Measurements from ENCODE around the gene SLC2A4RG.
"Not testable (repeated sequence)": the region's sequence is repeated elsewhere in the genome, so short reads cannot be mapped to it uniquely, and the experiment has no call there.

SLC2A4RG gene

DNA sequence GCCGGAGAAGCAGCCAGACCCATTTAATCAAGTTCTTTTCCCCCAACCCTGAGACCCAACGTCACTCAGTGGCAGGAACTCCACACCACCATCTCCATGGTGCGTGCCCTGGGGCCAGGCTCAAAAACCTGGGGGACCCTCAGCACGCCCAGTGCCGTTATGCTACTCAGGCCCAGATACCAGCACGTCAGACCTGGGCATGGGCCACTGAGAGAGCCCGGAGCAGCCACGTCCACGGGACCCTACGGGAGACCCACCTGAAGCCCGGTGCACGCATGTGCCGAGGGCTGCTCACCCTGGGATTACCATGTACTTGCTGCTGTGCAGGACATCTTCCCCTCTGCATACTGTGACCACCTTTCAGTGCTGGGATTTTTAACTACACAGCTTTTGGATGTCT, 13.8 kb downstream of the SLC2A4RG start:
- no peak for DNase-seq (ENCODE audit: low spot score)

DNA sequence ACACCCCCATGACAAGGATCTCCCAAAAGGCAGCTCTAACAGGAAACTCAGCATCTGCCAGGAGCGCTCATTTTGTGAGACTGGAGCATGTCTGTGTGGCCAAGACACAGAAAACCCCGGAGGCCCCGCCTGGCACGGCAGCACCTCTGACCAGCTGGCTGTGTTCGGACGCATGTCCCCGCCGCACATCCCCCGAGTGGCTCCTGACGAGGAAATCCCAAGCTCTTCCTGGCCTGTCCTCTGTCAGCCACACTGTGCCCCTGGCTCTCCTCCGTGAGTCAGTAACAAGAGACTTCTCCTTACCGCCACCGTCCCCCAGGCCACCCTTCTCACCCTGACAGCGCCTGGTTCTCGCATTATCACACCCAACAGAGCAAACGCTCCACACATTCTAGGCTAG, 14.4 kb downstream of the SLC2A4RG start:
- no peak for DNase-seq (ENCODE audit: low spot score)

DNA sequence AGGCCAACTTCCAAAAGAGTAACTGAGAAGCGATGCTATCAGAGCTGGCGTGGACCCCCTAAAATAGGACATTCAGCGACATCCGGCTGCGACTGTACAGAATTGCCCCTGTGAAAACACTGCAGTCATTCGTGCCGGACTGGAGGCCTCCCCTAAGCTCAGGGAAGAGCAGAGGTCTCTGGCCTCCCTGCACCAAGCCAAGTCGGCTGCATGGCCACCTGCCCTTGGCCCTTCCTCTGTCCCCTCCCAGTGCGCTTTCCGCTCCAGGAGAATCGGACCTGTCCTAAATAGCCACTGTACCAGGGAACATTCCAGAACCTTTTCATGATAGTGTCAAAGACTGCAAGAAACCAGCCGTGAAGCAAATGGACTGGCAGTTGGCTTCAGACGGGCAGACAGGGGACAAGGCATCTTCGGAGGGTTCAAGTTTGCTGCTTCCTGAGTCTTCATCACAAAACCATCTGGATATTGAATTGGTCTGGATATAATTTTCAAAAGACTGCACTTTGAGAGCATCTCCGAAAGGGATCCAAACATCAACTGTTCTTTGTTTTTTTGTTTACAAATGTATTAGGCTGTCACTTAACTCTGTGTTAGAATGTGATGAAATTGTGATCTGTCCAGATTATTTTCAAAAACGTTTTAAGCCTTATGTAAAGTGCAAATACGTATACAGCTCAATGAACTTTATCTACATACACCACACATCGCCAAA, 16.5 kb downstream of the SLC2A4RG start:
- DNase-seq (ENCODE audit: low spot score), result no peak

DNA sequence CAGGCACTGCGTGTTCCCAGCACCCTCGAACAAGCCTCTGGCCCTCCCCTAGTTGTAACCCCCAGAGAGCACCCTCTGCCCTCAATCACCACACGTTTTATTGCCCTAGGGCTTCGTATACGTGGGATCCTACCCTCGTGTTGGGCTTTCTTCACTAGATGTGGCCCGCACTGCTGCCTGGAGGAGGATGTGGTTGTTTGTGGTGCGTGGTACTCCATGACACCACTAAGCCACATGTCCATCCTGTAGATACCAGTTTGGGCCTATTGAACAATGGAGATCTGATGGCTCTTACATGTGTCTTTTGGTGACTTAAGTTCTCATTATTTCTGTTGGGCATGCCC, 17.0 kb downstream of the SLC2A4RG start:
- DNase-seq (ENCODE audit: low spot score), result no peak

DNA sequence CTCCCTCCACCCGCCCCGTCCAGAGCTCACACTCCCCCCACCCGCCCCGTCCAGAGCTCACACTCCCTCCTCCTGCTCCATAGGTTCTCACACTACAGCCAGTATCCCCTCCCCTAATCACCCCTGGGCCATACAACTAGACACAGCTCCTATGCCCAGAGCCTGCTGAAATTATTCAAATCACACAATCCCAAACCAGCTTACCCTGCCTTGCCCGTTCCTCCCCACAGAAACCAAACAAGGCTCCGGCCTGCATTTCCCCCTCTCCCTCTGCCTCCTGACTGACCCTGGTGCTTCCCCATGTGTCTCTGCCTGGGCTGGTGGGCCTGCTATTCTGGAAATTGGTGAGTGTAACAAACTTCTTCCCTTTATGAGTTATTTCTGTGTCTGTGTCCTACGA, 18.6 kb downstream of the SLC2A4RG start:
- no peak for DNase-seq (ENCODE audit: low spot score)

DNA sequence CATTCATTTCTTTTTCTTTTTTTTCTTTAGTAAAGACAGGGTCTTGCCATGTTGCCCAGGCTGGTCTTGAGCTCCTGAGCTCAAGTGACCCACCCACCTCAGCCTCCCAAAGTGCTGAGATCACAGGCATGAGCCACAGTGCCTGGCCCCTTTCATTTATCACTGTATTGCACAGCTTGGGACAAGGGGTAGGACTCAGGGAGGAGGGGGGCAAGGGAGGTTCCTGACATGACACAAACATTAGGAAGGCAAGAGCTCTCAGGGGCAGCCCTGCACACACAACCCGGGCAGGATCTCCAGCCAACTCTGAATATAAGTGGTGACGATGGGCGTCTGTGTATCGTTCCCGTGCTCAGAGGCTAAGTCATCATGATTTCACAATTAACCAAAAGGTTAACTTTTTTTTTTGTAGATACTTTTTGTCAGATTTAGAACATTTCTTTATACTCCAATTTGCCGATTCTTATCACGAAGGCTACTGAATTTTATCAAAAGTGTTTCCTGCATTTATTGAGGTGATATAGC, 19.9 kb downstream of the SLC2A4RG start:
- DNase-seq (ENCODE audit: low spot score), result no peak

DNA sequence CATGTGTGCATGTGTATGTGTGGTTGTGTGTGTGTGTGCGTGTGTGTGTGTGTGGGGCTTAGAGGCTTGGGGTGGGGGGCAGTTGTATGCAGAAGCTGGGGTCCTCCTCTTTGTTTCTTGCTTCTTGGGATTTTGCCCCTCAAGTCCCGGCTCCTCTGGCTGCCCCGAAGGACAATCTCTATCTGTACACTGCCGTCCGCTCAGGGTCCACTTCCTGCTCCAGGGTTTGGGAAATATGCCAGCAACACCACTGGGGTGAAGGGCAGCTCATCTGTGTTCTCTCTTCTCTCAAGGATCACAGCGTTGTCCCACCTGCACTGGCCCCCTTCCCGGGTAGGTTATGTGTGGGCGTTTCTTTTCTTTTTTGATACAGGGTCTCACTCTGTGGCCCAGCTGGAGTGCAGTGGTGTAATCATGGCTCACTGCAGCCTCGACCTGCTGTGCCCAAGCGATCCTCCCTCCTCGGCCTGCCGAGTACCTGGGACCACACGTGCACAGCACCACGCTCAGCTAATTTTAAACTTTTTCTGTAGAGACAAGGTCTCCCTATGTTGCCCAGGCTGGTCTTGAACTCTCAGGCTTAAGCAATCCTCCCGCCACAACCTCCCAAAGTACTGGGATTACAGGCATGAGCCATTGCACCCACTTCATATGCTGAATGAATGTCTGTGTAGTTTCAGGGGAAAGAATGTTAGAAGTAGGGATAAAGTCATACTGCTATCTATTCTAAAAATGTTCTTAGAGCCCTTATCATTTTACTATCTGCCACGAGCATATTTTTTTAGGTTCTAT, 25.7 kb downstream of the SLC2A4RG start:
- DNase-seq (ENCODE audit: low spot score), result no peak

DNA sequence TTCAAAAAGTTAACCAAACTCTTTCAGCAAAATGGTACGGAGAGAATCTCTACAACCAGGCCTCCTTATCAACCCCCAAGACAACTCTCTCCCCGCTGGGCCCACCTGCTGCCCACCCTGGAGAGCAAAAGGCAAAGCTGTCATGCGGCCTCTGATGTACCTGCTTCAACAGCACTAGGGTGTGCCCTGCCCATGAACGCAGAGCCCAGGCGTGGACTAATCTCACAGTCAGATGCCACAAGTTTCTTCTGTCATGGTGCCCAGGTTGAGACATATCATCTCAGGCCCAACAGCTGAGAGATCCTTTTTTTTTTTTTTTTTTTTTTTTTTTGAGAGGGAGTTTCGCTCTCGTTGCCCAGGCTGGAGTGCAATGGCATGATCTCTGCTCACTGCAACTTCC, 26.3 kb downstream of the SLC2A4RG start:
- no peak for DNase-seq (ENCODE audit: low spot score)

DNA sequence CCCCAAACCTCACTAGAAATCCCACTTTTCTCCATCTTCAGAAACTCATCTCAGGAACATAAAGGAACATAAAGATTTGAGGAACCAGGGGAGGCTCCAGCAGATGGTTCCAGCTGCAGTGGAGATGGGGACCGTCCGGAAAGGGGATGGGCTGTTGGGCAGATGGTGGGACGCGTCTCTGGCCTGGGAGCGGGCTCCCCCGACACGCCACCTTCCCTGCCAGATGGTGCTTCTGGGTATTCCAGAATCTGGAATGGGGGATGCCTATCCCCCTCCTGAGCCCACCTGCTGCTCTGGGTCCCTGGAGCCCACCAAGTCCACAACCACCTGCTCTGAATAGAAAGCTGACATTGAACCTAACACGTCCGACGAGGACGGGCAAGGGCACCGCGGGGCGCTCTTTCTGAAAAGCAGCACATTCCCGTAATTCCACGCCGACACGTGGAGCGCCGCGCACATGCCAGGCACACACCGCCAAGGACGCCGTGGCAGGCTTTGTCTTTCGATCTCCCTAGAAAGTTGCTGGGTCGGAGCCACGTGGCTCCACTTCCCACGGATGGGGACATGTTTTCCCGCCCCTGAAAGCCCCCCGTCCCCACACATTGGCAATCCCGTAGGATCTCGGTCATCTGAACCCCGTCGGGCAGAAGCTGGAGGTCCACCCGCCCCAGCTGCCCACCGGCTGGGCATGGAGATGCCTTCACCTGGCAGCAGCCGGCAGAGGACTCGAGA, 27.3 kb downstream of the SLC2A4RG start:
- no peak for DNase-seq (ENCODE audit: low spot score)

DNA sequence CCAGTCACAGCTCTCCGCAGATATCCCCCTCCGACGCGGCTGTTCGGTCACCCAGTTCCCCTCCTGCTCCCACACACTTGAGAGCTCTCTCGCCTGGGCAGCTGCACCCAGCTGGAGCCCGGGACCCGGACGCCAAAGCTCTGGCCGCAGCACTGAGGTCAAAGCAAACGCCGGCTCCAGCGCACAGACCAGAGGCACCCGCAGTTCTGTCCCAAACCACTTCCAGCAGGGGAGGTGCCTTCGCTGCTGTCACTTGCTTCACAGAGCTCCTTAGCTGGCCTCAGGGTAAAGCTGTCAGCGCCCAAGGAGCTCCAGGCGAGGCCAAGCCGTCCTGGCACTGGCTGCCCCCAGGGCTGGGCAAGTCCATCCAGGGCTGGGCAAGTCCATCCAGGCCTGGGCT, 27.9 kb downstream of the SLC2A4RG start:
- no peak for DNase-seq (ENCODE audit: low spot score)

DNA sequence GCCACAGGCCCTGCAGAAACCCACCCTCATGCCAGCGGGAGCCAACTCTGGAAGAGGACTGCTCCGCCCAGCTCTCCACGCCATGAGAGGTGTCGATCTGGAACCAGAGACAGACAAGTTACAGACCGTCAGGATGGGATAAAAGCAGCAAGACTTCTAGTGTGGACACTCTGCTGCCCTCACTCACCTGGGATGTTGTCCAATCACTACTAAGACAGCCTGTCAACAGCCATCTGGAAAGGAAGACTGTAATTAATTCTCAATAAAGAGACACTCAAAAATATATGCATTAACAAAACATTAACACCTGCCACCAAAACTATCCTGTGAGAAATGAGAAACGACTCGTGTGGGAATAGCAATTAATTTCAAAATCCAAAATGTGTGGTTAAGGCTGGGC, 28.3 kb downstream of the SLC2A4RG start:
- no peak for DNase-seq (ENCODE audit: low spot score)

DNA sequence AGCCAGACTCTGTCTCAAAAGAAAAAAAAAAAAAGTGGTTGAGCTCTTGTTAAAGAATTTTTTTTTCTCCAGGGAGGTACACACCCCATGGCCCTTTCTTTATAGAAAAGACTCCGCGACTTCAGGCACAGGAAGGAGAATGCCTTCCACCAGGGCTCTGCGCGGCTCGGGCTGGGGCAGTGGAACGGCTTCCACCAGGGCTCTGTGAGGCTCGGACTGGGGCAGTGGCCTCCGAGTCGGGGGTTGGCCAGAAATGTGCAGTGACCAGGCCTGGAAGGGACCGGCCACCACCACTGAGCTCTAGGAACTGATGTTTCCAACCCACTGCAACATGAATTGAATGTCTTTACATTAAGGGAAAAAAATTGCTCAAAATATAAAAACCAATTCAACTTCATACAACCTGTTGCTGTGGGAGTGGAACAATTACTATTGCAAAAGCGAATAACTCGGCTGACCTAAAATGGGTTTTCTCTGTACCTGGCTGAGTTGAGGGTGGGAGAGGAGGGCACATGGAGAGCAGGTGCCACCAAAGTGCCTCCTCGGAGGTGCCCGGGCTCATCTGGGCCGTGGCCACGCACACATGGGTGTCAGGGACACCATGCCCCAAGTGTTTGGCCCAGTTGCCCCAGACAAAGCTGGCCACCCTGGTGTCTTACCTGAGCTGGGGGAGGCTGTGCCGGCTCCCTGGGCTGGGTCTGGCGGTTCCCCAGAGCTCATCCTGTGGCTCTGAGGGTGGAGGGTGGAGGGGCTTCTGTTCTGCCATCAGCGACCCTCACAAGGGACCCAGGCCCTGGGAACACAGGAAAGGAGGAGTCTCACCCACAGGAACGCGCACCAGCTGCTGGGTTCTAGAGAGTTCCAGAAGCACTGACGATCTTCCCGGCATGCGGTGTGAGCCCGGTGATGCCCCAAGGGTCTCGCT, 29.3 kb downstream of the SLC2A4RG start:
- no peak for DNase-seq (ENCODE audit: low spot score)

DNA sequence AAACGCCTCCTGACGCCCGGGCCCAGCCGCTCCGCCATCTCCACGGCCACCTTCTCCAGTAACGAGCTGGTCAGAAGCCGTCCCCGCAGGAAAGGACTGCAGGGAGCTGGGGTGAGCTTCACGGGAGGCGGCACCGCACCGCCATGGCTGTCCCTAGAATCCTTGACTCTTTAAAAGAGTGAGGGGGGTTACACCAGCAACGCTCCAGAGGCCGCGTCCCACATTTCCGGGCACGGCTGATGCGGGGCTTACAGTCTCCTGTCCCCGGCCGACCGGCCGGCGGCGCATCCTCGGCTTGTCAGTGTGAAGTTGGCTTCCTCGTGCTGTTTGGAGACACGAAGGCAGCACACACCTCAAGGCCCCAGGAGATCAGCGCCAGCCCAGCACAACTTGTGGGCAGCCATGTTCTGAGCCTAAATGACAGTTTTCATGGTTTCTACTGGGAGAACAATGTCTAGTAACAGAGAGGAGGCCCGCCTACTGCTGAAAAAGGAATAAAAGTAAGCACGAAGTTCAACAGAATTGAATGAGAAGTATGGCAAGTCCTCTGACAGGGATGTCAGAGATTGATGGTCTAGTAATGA, 30.4 kb downstream of the SLC2A4RG start:
- no peak for DNase-seq (ENCODE audit: low spot score)

DNA sequence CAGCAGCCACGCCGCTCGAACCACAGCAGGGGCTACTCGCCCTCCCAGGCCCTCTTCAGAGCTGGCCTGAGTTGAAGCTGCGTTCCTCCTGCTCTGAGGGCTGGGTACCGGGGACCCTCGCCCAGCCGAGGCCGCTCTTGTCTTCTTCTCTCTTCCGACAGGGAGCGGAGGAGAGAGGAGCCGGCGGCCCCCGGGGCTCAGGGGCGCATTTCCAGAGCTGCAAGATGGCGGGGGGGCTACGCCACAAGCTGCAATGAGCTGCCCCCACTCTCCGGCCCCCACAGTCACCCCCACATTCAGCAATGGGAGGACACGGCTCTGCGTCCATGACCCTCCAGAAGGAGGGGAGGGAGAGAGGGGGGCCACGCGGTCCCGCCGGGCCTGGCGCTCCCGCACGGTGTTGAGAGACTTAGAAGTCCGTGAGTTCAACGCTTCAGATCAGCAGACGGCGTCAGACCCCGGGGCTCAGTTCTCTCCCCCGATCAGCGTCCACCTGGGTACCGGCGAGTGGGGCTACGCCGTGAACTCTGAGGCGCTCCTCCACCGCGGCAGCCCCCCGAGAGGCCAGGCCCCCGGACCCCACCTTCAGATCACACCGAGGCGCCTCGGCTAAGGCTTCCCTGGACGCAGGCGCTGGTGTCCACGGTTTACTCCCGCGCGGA, 31.6 kb downstream of the SLC2A4RG start:
- DNase-seq (ENCODE audit: low spot score), result no peak

DNA sequence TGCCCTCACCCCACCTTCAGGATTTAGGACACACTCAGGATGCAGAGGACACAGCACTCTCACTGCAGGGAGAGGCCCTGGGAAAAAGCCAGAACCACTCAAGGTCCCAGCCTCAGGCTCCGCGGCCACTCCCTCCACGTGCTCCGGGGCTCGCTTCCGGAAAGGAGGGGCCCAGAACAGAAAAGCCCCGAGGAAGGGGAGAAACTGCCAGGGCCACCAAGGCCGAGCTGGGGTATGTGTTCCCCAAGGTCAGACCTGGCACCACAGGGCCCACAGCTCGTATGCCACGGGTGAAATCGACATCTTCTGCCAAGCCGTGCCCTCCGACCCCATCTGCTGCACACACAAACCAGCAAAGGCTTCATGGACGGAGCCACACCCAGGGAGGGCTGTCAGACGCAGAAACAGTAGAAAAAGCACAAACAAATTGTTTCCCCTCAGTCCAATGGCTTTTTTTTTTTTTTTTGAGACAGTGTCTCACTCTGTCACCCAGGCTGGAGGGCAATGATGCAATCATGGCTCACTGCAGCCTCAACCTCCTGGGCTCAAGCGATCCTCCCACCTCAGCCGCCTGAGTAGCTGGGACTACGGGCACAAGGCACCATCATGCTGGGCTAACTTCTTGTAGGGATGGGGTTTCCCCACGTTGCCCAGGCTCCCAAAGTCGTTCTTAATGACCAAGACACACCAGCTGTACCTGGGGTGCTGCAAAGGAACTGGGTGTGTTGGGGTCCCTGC, 33.4 kb downstream of the SLC2A4RG start:
- no peak for DNase-seq (ENCODE audit: low spot score)

DNA sequence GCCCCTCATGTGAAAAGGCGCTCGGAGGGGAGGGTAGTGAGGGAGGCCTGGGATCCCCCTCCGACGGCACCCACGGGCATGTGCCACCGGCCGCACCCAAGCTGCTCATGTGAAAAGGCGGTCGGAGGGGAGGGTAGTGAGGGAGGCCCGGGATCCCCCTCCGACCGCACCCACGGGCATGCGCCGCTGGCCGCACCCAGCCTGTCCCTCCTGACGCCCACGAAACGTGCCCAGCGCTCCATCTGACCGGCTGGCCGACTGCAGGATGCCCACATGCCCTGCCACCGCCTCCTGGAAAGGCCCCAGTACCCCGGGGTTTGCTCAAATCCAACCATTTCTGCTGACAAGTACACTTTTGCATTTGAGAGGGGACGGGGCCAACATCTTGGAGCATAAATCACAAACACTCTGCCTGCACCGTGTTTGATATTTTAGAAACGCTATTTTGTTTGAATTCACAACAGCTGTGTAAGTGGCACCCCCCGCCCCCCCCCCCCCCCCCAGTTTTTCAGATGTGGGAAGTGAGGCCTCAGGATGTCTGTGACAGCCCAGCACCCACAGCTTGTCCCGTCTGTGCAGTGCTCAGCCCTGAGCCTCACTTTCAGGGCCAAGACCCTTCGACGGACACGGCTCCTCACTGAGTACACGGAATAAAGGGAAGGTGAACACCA, 34.1 kb downstream of the SLC2A4RG start:
- no peak for DNase-seq (ENCODE audit: low spot score)

DNA sequence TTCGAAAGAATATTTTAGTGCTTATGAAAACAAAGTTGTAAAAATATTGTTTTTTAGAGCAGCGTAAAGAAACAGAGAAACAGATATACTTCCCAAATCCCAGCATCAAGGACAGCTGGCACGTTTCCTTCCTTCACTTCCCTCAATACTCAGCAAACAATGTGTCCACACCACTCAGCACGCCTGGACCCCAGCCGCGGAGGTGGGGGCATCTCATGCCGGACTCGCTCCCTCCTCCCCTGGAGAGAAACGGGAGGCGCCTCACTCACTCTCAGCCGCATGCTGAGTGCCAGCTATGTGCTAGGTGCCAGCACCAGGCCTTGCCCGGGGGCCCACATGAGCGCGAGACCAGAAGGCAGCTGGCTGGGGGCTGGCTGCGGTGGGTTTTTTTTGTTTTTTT, 34.7 kb downstream of the SLC2A4RG start:
- no peak for DNase-seq (ENCODE audit: low spot score)

DNA sequence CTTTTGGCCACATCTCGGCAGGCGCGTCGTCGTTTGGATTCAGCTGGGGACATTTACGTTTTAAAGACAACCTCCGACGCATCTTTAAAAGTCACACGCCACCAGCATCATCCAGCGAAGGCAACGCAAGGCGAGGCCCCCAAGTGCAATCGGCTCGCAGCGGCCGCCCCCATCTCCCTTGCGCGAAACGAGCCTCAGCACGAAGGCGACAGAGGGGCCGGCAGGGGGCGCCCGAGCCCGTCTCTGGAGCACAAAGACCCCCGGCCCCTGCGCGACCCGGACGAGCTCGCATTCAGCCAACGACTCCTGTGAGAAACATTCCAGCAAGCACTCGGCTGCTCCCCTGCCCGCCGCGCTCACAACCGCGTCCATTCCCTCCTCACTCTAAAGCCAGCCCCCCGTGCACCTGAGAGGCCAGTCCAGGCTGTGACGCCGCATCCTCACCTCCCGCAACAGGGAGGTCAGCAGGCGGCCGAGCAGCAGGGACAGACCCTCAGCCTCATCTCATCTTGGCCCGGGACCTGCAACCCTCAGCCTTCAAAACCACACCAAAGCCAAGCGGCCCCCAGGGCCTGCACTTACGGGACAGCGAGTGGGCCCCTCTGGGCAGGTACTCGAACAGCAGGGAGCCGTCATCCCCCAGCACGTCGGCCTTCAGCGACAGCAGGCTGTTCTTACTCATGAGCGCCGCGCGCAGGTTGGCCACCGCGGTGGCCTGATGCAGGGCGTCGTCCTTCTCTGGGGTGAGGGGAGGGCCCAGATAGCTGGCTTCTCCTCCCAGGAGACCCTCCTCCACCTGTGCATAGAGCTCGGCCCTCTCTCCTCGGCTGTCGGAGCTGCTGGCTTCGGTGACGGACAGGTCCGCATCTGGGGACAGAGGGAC, 35.8 kb downstream of the SLC2A4RG start:
- no peak for DNase-seq (ENCODE audit: low spot score)

DNA sequence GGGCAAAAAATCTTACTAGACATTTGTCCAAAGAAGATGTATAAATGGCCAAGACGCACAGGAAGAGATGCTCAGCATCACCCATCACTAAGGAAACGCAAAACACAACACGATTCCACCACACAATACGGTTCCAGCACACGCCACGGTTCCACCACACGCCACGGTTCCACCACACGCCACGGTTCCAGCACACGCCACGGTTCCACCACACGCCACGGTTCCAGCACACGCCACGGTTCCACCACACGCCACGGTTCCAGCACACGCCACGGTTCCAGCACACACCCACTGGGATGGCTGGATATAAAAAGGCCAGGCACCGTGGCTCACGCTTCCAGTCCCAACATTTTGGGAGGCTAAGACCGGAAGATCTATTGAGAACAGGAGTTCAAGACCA, 37.3 kb downstream of the SLC2A4RG start:
- not testable (repeated sequence) for DNase-seq (ENCODE audit: low spot score)
